ENCODE results near the gene CRADD. TPM values are rescaled to one million over a fixed set of nuclear protein-coding genes. Genes with fewer than 3 reads are reported as not detected.
A peak's percentile ranks its signal among the peaks of the same experiment; 100 is the strongest.

Gene CRADD
- total and polyA plus RNA-seq, 2 experiments from 2014 or later = 18.6 to 21.5 TPM

- TF ChIP-seq EZH2phosphoT487 (IDR thresholded peaks at IDR 0.05; ENCODE audit: insufficient read depth, low read depth) (no peak), EZH2 (IDR thresholded peaks at IDR 0.05; ENCODE audit: insufficient read depth, poor library complexity, severe bottlenecking) (no peak)
- Histone ChIP-seq H3K9ac (peak overlapping the region; percentile 65), H3K9me3 (ENCODE audit: low read depth) (no peaks in the 10 kb centered on the region), H3K4me2 (ENCODE audit: unreplicated experiment) (peak overlapping the region; percentile 43), H3K9me2 (ENCODE audit: insufficient read depth) (no peaks in the 10 kb centered on the region), H3K36me3 (ENCODE audit: low read depth) (no peaks in the 10 kb centered on the region), H3K4me1 (ENCODE audit: insufficient read depth) (peaks cover 43% of the 10 kb centered on the region), H3K27me3 (replicated peaks; ENCODE audit: insufficient read depth) (no peaks in the 10 kb centered on the region), H3K27ac (peak overlapping the region; percentile 89), H4K20me1 (ENCODE audit: insufficient read depth) (no peaks in the 10 kb centered on the region), H2AFZ (peak overlapping the region; percentile 68), H3K4me3 (peak overlapping the region; percentile 15; the same call in 1 of the 2 replicates), H3K79me2 (ENCODE audit: insufficient read depth) (no peaks in the 10 kb centered on the region), H3F3A (ENCODE audit: insufficient read depth) (peaks cover 22% of the 10 kb centered on the region)
- peak; percentile 90 for DNase-seq
- in situ Hi-C loops (cut with MboI) = no loop called here
- 0 to 9% methylated on average over 2 of the region's 2 CpGs for WGBS, 2 experiments (ENCODE audit: low coverage in 1 of 2, low lambda C conversion rate in 2 of 2, missing lambda C conversion rate in 2 of 2)
Measured at GRCh38 chr12:93943780-93944179, 266.6 kb downstream of the CRADD start.

GRCh38 chr12:93944201-93944600, 267.0 kb downstream of the CRADD start:
- Histone ChIP-seq H3K27me3 (replicated peaks; ENCODE audit: insufficient read depth) (no peaks in the 10 kb centered on the region), H3K4me2 (ENCODE audit: unreplicated experiment) (peak overlapping the region; percentile 43), H3K79me2 (ENCODE audit: insufficient read depth) (no peaks in the 10 kb centered on the region), H3K36me3 (ENCODE audit: low read depth) (no peaks in the 10 kb centered on the region), H2AFZ (peak overlapping the region; percentile 68), H3K9me3 (ENCODE audit: low read depth) (no peaks in the 10 kb centered on the region), H3F3A (ENCODE audit: insufficient read depth) (peaks cover 22% of the 10 kb centered on the region), H3K9me2 (ENCODE audit: insufficient read depth) (no peaks in the 10 kb centered on the region), H3K9ac (peak overlapping the region; percentile 65), H3K4me1 (ENCODE audit: insufficient read depth) (peaks cover 43% of the 10 kb centered on the region), H3K4me3 (peak overlapping the region; percentile 15; the same call in 1 of the 2 replicates), H3K27ac (peak overlapping the region; percentile 89), H4K20me1 (ENCODE audit: insufficient read depth) (no peaks in the 10 kb centered on the region)
- 43 to 53% methylated on average over 8 of the region's 8 CpGs for WGBS, 2 experiments (ENCODE audit: low coverage in 1 of 2, low lambda C conversion rate in 2 of 2, missing lambda C conversion rate in 2 of 2)
- peak; percentile 85 for DNase-seq
- in situ Hi-C loops (cut with MboI) = no loop called here
- TF ChIP-seq EZH2 (IDR thresholded peaks at IDR 0.05; ENCODE audit: insufficient read depth, poor library complexity, severe bottlenecking) (no peak), EZH2phosphoT487 (IDR thresholded peaks at IDR 0.05; ENCODE audit: insufficient read depth, low read depth) (no peak)

Small RNAs within 50 kb of the gene (small RNA-seq; reads per million reads assigned to genes)
- gene RN7SL630P (ENCODE audit: low read depth, low replicate concordance) = not detected

Other genes starting within 250 kb of the CRADD start
- 30.2 and 104 TPM in 2 replicates for gene UBE2N, start 235.4 kb upstream of the CRADD start, total RNA-seq (2014; rRNA removed; shearing (Covaris generic))
- 175 and 178 TPM in 2 replicates for gene UBE2N, start 235.4 kb upstream of the CRADD start, polyA plus RNA-seq (2016; fragmentation: Nextera tagmentation; extraction: Ambion mirVana)
- gene MRPL42, start 209.9 kb upstream of the CRADD start, total RNA-seq (2014; rRNA removed; shearing (Covaris generic)) = 69.2 and 75.0 TPM in 2 replicates
- gene MRPL42, start 209.9 kb upstream of the CRADD start, polyA plus RNA-seq (2016; fragmentation: Nextera tagmentation; extraction: Ambion mirVana) = 87.2 and 91.5 TPM in 2 replicates
- 72.6 and 80.2 TPM in 2 replicates for gene SOCS2, start 104.7 kb upstream of the CRADD start, total RNA-seq (2014; rRNA removed; shearing (Covaris generic))
- gene SOCS2, start 104.7 kb upstream of the CRADD start, polyA plus RNA-seq (2016; fragmentation: Nextera tagmentation; extraction: Ambion mirVana) = 52.4 and 52.8 TPM in 2 replicates

All from GM23248 (cell line).